Measurements from ENCODE around the gene NHEJ1.

GRCh38 chr2:219112062-219112406 is 48.6 kb downstream of the NHEJ1 start:
- no peak for TF ChIP-seq POLR2A (IDR thresholded peaks at IDR 0.05)
- TF ChIP-seq CTCF (IDR thresholded peaks at IDR 0.05): no peak
- TF ChIP-seq POLR2AphosphoS5 (IDR thresholded peaks at IDR 0.05): no peak
